Measurements from ENCODE around the gene LRSAM1.

The LRSAM1 gene

GRCh38 chr9:127519301-127520166, 68.2 kb downstream of the LRSAM1 start:
- DNase-seq = no peak

GRCh38 chr9:127520941-127521918, 69.9 kb downstream of the LRSAM1 start:
- no peak for DNase-seq

- no peak for DNase-seq
These were observed 70.6 kb downstream of the LRSAM1 start for GRCh38 chr9:127521919-127522304.

- DNase-seq = no peak
These were observed 71.4 kb downstream of the LRSAM1 start for GRCh38 chr9:127522727-127523126.

- no peak for DNase-seq
These were observed 72.1 kb downstream of the LRSAM1 start for GRCh38 chr9:127523312-127523851.

- no peak for DNase-seq
These were observed 73.1 kb downstream of the LRSAM1 start for GRCh38 chr9:127524373-127524772.

GRCh38 chr9:127525401-127526188, 74.3 kb downstream of the LRSAM1 start:
- no peak for DNase-seq

GRCh38 chr9:127526655-127527559, 75.6 kb downstream of the LRSAM1 start:
- DNase-seq = no peak

GRCh38 chr9:127527560-127528268, 76.4 kb downstream of the LRSAM1 start:
- no peak for DNase-seq

GRCh38 chr9:127528422-127529251, 77.3 kb downstream of the LRSAM1 start:
- DNase-seq = no peak

GRCh38 chr9:127529671-127530070, 78.4 kb downstream of the LRSAM1 start:
- no peak for DNase-seq

- no peak for DNase-seq
These were observed 79.1 kb downstream of the LRSAM1 start for GRCh38 chr9:127530206-127530941.

- no peak for DNase-seq
These were observed 80.4 kb downstream of the LRSAM1 start for GRCh38 chr9:127531676-127532075.

- no peak for DNase-seq
These were observed 83.1 kb downstream of the LRSAM1 start for GRCh38 chr9:127534250-127534906.

- DNase-seq = no peak
These were observed 83.6 kb downstream of the LRSAM1 start for GRCh38 chr9:127534931-127535330.

- DNase-seq = no peak
These were observed 84.1 kb downstream of the LRSAM1 start for GRCh38 chr9:127535396-127535795.

- DNase-seq = no peak
These were observed 84.5 kb downstream of the LRSAM1 start for GRCh38 chr9:127535834-127536233.

GRCh38 chr9:127536499-127536898, 85.2 kb downstream of the LRSAM1 start:
- no peak for DNase-seq

GRCh38 chr9:127537014-127537413, 85.7 kb downstream of the LRSAM1 start:
- DNase-seq = no peak
